ENCODE measurements around the gene TLCD3A.
"Not testable (repeated sequence)": the region's sequence is repeated elsewhere in the genome, so short reads cannot be mapped to it uniquely, and the experiment has no call there.

The TLCD3A gene

DNA sequence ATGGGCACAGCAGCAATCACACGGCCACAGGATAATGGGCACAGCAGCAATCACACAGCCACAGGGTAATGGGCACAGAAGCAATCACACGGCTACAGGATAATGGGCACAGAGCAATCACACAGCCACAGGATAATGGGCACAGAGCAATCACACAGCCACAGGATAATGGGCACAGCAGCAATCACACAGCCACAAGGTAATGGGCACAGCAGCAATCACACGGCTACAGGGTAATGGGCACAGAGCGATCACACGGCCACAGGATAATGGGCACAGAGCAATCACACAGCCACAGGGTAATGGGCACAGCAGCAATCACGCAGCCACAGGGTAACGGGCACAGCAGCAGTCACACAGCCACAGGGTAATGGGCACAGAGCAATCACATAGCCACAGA lies 17.0 kb downstream of the TLCD3A start:
- DNase-seq (ENCODE audit: low read depth) = not testable (repeated sequence)

DNA sequence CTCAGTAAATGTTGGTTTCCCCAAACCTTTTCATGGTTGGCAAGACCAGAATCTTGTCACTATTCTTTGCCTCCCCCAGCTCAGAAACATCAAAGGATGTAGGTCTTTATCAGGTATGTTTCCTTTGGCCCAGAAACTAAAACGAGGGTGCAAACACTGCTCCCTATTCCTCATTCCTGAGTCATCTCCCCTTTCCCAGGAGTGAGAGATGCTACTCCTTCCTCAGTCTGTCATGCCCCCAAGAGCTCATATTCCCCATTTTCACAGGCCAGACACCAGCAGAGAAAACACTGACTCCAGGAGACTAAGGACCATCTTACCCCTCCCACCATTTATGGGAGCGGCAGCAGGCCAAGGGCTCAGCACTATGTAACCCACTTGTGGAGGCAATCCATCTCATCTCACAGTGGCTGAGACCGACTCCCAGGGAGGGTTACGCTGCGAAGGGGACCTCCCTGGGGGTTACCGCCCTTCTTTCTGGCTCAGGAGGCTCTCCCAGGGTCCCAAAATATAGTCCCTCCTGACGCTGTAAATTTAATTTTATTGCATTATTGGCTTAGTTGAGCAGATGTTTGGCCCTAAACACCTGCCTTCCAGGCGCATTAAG lies 18.1 kb downstream of the TLCD3A start:
- DNase-seq (ENCODE audit: low read depth) = no peak

DNA sequence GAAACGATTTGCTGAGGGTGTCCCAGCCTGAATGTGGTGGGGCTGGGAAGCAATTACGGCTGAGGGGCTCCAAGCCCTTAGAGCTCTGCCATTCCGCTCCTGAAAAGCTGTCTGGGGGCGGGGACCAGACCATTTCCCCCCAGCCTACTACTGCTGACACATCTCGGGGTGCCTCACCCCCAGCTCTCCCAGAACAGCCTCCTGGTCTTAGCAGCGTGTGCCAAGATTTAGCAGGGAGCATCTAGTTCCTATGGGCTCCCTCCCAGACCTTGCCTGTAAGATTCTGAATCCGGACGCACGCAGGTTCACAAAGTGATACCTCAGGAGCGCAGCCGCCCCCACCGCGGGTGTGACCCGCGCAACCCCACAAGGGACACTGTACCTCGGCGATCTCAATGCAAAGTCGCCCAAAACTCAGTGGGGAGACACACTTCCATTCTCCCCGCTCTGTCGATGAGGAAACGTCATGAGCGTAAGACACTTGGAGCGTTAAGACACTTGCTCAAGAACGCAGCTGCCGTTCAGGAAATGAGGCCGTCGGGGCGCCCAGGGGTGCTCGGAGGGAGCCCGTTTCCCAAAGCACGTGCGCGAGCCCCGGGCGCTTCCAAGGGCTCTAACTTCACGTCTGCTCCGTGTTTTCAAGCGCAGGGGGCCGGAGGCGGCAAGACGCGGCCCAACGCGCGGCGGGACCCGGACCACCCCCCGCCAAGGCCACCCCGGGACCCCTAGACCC lies 19.0 kb downstream of the TLCD3A start:
- peak; percentile 37 for DNase-seq (ENCODE audit: low read depth)

DNA sequence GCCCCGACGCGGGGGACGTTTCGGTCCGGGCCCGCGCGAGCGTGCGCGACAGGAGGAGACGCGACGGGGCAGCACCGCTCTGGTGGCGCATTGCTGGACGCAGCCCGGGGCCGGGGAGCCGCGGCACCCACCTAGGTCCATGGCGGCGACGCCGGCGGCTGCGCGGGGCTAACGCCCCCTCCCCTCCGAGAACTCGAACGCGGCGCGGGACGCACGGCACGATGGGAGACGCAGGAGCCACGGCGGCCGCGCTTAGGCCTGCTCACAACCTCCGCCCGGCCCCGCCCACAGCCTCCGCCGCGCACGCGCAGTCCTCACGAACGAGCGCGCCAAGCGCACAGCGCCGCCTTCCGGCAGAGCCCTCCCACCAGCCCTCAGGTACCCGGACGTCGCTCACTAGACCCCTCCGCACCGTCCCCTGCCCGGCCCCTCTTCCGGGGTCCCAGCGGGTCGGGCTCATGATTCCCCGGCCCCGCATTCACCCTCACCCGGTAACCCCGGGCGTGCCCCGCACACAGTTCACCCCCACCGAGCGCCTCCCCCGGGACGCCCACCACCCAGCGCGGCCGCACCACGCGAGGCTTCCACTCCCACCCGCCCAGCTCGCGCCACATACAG lies 19.7 kb downstream of the TLCD3A start, which contains the start of gene GEMIN4:
GEMIN4 (minus strand) TSS at position 263 of the 618 bp plus-strand sequence; CDS start at position 141, 122 bp downstream.
- DNase-seq (ENCODE audit: low read depth) = peak; percentile 96

DNA sequence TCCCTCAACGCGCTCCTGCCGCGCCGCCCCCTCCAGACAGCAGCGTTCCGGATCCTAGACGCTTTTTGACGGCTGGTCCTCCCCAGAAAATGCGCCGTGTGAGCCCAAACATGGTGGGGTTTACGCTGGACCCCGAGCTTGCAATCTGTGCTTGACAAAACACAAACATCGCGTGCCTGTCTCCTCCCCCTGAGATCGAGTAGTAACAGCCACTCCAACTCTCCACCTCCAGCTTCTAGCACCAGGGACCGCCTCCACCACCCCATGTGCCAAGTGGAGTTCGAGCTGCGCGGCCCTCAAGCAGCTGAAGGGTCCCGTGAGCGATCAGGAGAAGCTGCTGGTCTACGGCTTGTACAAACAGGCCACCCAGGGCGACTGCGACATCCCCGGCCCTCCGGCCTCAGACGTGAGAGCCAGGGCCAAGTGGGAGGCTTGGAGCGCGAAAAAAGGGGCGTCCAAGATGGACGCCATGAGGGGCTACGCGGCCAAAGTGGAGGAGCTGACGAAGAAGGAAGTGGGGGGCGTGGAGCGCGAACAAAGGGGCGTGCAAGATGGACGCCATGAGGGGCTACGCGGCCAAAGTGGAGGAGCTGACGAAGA lies 20.3 kb downstream of the TLCD3A start:
- no peak for DNase-seq (ENCODE audit: low read depth)

DNA sequence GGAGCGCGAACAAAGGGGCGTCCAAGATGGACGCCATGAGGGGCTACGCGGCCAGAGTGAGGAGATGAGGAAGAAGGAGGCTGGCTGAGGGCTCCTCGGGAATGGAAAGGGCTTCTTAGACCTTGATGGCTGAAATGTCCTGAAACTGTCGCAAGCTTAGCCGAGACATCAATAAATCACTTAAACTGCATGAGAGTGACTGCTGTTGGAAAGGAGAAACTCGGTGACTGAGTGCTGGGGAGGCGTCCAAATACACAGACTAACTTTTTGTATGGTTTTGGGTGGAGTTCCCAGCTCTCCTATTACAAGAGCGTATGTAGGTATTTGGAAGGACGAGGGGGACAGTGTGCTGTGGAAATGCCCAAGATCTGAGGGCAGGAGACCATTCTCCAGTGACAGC lies 21.0 kb downstream of the TLCD3A start:
- no peak for DNase-seq (ENCODE audit: low read depth)

DNA sequence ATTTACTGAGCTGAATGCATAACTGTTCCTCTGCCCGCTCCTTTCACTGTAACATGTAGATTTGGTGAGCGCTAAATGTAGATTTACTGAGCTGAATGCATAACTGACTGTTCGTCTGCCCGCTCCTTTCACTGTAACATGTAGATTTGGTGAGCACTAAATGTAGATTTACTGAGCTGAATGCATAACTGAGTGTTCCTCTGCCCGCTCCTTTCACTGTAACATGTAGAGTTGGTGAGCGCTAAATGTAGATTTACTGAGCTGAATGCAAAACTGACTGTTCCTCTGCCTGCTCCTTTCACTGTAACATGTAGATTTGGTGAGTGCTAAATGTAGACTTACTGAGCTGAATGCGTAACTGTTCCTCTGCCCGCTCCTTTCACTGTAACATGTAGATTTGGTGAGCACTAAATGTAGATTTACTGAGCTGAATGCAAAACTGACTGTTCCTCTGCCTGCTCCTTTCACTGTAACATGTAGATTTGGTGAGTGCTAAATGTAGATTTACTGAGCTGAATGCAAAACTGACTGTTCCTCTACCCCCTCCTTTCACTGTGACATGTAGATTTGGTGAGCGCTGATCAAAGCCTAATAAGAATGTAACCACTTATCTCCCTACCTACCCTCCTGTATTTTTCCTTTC lies 23.0 kb downstream of the TLCD3A start:
- DNase-seq (ENCODE audit: low read depth) = not testable (repeated sequence)

DNA sequence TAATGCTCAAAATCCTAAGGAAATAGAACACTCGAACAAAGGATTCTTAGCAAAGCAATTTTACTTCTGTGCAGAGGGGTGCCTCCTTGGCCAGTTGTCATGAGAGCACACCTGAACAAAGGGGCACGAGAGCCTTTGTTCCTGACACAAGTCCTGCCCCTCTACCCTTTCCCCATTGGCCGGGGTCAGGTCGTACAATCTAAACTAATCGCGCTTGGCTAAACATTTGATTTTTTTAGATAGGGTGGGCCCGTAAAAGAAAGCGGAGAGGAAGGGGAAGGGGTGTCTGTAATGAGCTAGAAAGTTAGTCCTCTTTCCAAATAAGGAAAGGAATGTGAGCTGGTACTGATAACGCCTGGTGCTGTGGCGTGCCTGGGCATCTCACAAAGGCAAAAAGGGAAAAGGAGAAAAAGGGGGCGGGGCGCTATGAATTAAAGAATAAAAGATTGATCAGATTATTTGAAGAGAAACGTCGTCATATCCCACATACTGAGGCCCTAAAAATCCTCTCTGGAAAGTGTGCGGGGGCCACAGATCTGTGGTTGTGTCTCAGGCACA lies 23.7 kb downstream of the TLCD3A start:
- not testable (repeated sequence) for DNase-seq (ENCODE audit: low read depth)

DNA sequence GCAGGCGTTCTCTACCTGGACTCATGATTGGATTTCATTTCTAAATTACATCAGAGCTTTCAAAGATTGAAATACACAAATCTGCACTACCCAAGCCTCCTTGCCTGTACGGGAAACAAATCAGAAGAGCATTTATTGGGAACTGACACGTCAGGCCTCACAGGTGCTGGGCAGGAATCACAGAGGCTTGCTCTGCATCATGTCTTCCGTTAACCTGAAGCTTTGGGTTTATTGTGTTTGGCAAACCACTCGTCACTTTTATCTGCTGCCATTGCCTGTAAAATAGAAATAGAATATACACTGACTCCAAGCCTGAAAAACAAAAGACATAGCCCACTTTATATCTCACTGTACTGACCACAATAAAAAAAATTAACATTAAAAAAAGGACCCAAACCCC lies 27.6 kb downstream of the TLCD3A start:
- no peak for DNase-seq (ENCODE audit: low read depth)

DNA sequence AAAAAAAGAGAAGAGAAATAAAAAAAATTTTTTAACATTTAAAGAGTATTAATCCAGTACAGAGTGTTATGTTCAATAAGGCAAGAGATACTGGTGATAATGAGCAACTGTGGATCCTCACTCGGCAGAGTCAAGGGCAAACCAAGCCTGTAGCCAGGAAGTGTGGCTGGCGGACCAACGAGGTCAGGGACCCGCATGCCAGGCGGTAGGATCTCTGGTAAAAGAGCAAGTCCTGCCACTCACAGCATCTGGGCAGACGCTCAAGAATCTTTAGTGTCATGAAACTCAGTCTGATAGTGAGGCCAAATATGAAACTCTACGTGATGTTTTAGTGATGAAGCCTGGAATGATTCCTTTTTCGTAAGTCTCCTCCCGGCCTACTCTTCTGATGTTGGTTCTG lies 28.0 kb downstream of the TLCD3A start:
- DNase-seq (ENCODE audit: low read depth) = no peak

DNA sequence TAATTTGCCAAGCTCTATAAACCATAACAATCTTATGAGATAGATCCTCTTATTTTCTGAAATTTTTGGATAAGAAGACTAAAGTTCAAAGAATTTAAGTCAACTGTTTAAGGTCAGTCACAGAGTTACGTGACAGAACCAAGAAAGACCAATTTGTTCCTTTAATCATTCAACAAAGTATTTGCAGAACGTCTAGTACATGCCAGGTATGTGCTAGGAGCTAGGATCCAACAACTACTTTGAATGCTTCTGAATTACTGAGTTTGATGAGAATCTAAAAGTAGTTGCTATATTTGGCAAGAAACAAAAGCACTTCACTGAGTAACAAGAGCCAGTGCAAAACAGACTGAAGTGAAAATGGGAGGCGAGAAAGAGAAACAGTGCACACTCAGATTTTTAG lies 34.7 kb downstream of the TLCD3A start:
- DNase-seq (ENCODE audit: low read depth) = no peak

DNA sequence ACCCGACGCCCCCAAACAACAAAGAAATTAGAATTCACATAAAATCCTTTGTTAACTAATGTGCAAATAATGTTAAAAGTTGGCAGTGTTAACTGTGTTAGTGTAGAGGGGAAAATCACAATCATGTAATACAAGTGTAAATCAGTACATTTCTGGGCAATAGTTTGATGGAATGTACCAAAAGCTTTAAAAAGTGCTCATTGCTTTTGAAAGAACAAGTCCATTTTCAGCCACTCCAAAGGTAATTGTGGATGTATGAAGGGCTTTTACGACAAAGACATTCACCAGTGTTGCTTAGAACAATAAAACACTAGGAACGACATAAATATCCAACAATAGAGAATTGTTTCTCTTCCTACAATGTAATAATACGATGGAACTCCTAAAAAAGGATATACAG lies 40.6 kb downstream of the TLCD3A start:
- DNase-seq (ENCODE audit: low read depth) = no peak

DNA sequence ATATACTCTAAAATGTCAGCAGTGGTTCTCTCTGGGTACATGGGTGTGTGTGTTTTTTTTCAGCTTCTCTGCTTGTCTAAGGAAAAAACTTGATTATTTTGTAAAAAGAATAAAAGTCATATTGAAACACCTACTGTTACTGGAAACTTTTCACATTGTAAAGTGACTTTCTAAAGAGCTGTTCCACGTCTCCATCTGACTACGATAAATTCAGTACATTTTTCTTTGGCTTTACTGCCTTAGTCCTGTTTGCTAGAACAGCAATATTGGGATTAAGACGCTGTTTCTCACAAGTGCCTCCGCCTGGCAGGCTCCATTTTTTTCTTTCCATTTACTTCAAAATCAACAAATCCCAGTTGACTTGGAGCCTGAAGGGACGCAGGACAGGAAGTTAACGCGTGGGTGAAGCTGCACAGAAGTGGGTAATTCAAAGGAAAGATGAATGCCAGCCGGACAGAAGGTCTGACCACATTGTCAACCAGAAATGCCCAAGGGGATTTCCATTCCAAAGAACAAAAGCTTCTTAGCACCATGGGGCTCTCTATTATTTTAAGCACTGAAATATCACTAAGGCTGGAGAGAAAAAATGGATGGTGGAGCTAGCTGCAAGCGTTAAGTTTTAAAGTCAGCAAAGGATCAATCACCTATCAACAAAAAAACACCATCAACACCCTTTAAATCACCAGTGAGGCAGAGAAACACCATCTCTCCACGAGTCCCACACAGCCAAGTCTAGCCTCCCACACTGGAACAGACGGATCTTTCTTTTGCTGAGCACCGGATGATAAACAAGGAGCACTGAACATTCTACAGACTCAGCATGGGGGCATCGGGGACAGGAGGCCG lies 41.3 kb downstream of the TLCD3A start:
- no peak for DNase-seq (ENCODE audit: low read depth)

DNA sequence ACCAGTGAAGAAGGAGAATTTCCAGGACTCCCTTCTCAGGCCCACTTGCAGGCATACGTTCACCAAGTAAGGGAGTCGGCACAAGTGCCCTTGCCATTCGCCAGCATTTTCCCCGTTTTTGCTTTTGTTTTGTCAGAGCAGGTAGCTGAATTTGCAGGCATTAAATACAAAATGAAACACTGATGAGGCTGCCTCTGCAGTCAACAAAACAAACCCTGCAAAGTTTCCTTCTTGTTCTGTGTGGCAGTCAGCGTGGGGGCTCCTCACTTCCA lies 41.9 kb downstream of the TLCD3A start:
- DNase-seq (ENCODE audit: low read depth) = no peak

DNA sequence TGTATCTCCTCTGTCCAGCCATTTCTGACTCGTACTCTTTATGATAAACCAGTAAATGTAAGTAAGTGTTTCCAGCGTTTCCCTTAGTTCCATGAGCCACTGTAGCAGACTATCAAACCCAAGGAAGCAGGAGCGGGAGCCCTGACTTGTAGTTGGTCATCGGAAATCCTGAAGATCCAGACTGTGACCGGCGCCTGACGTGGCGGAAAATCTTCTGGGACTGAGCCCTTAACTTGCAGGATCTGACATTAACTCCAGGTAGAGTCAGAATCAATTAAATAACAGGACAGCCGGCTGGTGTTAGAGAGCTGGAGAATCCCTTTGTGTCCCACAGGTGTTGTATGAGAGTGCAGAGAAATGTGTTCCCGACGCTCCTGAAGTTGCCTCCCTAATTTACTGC lies 45.7 kb downstream of the TLCD3A start:
- no peak for DNase-seq (ENCODE audit: low read depth)

DNA sequence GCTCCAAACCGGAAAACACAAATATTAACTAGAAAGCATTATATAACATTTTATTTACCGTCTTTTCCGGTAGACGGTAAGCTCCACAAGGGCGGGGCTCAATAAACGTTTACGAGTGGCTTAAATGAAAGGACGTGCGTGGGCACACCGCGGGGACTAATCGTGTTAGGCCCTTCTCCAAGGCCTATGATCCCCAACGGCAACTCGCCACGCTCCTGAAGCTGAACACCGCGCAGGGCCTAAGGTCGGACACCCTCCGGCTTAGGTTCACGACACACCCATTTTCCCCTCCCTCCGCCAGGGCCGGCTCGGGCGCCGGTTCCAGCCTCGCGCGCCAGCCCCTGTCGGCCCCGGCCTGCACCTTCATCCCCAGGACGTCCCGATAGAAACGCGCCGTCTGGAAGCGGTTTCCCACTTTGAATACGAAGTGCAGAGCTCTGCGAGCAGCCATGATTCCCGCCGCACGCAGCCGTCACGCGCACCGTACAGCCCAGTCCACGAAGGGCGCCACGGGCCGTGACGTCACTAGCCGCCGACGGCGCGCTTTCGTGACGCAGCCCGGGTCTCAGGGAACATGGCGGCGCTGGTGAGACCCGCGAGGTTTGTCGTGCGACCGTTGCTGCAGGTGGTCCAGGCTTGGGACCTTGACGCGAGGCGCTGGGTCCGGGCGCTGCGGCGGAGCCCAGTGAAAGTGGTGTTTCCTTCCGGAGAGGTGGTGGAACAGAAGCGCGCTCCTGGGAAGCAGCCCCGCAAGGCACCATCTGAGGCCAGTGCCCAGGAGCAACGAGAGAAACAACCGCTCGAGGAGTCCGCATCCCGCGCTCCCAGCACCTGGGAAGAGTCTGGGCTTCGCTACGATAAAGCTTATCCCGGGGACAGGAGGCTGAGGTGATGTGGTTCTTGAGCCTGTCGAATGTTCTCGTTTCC lies 49.7 kb downstream of the TLCD3A start, which contains the start of the genes GLOD4 and MRM3:
GLOD4 (minus strand) TSS at position 476 of the 927 bp plus-strand sequence; CDS start at position 451, 25 bp downstream.
MRM3 (plus strand) TSS at position 549 of the 927 bp plus-strand sequence; CDS start at position 575, 26 bp downstream.
- peak; percentile 95 for DNase-seq (ENCODE audit: low read depth)

DNA sequence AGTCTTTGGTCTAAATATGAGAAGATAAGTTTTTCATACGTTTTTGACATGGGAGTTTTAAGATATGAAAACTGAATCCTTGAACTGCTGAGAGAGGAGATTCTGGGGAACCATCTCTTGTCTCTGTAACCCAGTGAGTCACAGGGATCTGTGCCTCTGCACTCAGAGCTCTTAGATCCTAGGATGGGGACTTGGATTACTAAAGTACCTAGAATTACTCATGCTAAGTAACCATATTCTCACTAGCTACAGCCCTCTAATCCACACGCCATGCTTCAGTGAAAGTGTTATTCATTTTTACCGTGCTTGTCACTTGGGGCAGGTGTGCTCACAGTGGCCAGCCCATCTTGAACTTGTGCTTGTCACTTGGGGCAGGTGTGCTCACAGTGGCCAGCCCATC lies 51.7 kb downstream of the TLCD3A start:
- no peak for DNase-seq (ENCODE audit: low read depth)

DNA sequence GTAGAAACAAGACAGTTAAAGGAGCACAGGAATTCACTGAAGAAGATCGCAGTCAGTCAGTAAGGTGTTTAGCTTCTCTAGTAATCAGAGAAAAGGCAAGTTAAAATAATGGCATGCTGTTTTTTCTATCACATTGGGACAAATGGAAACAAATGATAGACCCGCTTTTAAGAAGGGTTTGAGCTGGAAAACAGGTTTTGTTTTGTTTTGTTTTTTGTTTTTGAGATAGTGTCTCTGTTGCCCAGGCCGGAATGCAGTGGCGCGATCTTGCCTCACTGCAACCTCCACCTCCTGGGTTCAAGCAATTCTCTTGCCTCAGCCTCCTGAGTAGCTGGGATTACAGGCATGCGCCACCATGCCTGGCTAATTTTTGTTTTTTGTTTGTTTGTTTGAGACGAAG lies 53.5 kb downstream of the TLCD3A start:
- DNase-seq (ENCODE audit: low read depth) = not testable (repeated sequence)

DNA sequence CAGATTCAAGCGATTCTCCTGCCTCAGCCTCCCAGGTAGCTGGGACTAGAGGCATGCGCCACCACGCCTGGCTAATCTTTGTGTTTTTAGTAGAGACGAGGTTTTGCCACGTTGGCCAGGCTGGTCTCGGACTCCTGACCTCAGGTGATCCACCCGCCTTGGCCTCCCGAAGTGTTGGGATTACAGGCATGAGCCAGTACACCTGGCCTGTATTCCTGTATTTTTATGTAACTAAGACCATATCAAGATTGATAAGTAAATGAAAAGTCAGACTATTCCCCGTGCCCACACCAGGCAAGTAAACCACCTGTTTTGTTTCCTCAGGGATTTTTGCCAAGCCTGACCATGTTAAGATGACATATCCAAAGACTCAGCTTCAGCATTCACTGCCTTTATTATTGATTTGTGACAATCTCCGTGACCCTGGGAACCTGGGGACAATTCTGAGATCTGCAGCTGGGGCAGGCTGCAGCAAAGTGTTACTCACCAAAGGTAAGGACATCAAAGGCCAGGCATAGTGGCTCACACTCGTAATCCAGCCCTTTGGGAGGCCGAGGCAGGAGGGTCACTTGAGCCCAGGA lies 55.3 kb downstream of the TLCD3A start:
- DNase-seq (ENCODE audit: low read depth) = no peak

DNA sequence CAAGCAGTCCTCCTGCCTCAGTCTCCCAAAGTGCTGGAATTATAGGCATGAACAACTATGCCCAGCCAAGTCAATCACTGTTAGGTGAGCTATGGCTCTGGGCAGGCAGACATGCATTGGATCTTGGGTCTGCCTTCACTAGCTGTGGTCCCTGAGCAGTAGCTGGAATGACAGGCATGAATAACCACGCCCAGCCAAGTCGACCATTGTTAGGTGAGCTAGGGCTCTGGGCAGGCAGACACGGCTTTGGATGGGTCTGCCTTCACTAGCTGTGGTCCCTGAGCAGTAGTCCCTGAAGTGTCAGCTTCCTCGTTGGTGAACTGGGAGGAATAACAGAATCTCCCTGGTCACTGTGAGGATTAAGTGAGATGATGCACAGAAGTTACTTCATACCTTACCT lies 56.2 kb downstream of the TLCD3A start:
- DNase-seq (ENCODE audit: low read depth) = no peak
